ENCODE results near the gene MAP6D1.

The MAP6D1 gene

GRCh38 chr3:183825456-183826161 is at the start of gene MAP6D1:
MAP6D1 (minus strand) TSS chr3:183825577; CDS start chr3:183825547, 30 bp downstream.
- peak within 1 kb of the TSS; percentile 59 for H3K4me3 ChIP-seq (replicated peaks; ENCODE audit: low read depth, low read length)
- peak; percentile 31 for DNase-seq (ENCODE audit: low read depth)
- peak; percentile 5 for TF ChIP-seq CTCF (IDR thresholded peaks at IDR 0.05; ENCODE audit: low read length, missing control alignments)

- no peak overlapping the region for H3K4me3 ChIP-seq (replicated peaks; ENCODE audit: low read depth, low read length)
- DNase-seq (ENCODE audit: low read depth) = no peak
- TF ChIP-seq CTCF (IDR thresholded peaks at IDR 0.05; ENCODE audit: low read length, missing control alignments) = no peak
These were observed 48.5 kb upstream of the MAP6D1 start for GRCh38 chr3:183873914-183874313.

- TF ChIP-seq CTCF (IDR thresholded peaks at IDR 0.05; ENCODE audit: low read length, missing control alignments) = no peak
- no peak for DNase-seq (ENCODE audit: low read depth)
- no peak overlapping the region for H3K4me3 ChIP-seq (replicated peaks; ENCODE audit: low read depth, low read length)
These were observed 46.2 kb upstream of the MAP6D1 start for GRCh38 chr3:183871541-183871940.

GRCh38 chr3:183870563-183870962 is 45.2 kb upstream of the MAP6D1 start:
- no peak for DNase-seq (ENCODE audit: low read depth)
- no peak overlapping the region for H3K4me3 ChIP-seq (replicated peaks; ENCODE audit: low read depth, low read length)
- no peak for TF ChIP-seq CTCF (IDR thresholded peaks at IDR 0.05; ENCODE audit: low read length, missing control alignments)

GRCh38 chr3:183868796-183869195 is 43.4 kb upstream of the MAP6D1 start:
- DNase-seq (ENCODE audit: low read depth) = no peak
- no peak for TF ChIP-seq CTCF (IDR thresholded peaks at IDR 0.05; ENCODE audit: low read length, missing control alignments)

GRCh38 chr3:183862610-183863009 is 37.2 kb upstream of the MAP6D1 start:
- no peak for TF ChIP-seq CTCF (IDR thresholded peaks at IDR 0.05; ENCODE audit: low read length, missing control alignments)
- DNase-seq (ENCODE audit: low read depth) = no peak
- no peak overlapping the region for H3K4me3 ChIP-seq (replicated peaks; ENCODE audit: low read depth, low read length)

More at GRCh38 chr3:183868796-183869195, 43.4 kb upstream of the MAP6D1 start:
- H3K4me3 ChIP-seq (replicated peaks; ENCODE audit: low read depth, low read length) = no peak overlapping the region

- no peak for DNase-seq (ENCODE audit: low read depth)
- no peak overlapping the region for H3K4me3 ChIP-seq (replicated peaks; ENCODE audit: low read depth, low read length)
- no peak for TF ChIP-seq CTCF (IDR thresholded peaks at IDR 0.05; ENCODE audit: low read length, missing control alignments)
These were observed 32.5 kb upstream of the MAP6D1 start for GRCh38 chr3:183857863-183858262.
